ENCODE measurements around the gene IFI27L2. TPM values are rescaled to one million over a fixed set of nuclear protein-coding genes. Genes with fewer than 3 reads are reported as not detected.

Gene IFI27L2
- total and polyA plus RNA-seq, 2 experiments from 2014 or later: 23.4 to 38.5 TPM

GRCh38 chr14:94087891-94088290, 41.5 kb downstream of the IFI27L2 start (continued):
- TF ChIP-seq ZNF462 (CRISPR knock-in tag; IDR thresholded peaks at IDR 0.05): no peak

GRCh38 chr14:94081386-94081820, 48.0 kb downstream of the IFI27L2 start:
- peaks cover 2% of the 10 kb centered on the region for H3K27me3 Mint-ChIP-seq (ENCODE audit: insufficient read depth, low read depth, poor library complexity)
- peak overlapping the region; percentile 92; the same call in 1 of the 2 replicates for H3K27ac Mint-ChIP-seq
- Histone ChIP-seq H3K27me3 (ENCODE audit: insufficient read depth) (no peaks in the 10 kb centered on the region), H3K4me1 (ENCODE audit: insufficient read depth) (peaks cover 16% of the 10 kb centered on the region), H2AFZ (peak overlapping the region; percentile 87), H3K36me3 (ENCODE audit: insufficient read depth) (peaks cover 5% of the 10 kb centered on the region; the same call in 1 of the 2 replicates), H3K27ac (ENCODE audit: low read depth) (no peak overlapping the region), H4K20me1 (replicated peaks; ENCODE audit: insufficient read depth) (peaks cover 31% of the 10 kb centered on the region), H3K79me2 (replicated peaks; ENCODE audit: insufficient read depth) (peaks cover 53% of the 10 kb centered on the region), H3F3A (replicated peaks; ENCODE audit: low read depth) (no peaks in the 10 kb centered on the region), H3K4me3 (peak overlapping the region; percentile 99), H3K9me2 (ENCODE audit: insufficient read depth) (no peaks in the 10 kb centered on the region), H3K4me2 (peak overlapping the region; percentile 87)
- H3K36me3 Mint-ChIP-seq (ENCODE audit: low read depth): peaks cover 30% of the 10 kb centered on the region
- H3K4me1 Mint-ChIP-seq: peaks cover 24% of the 10 kb centered on the region
- ATAC-seq (peak; percentile 47), DNase-seq (ENCODE audit: low spot score) (no peak)
- no peaks in the 10 kb centered on the region; the same call in 2 of the 3 replicates for H3K9me3 Mint-ChIP-seq
- peak overlapping the region; percentile 98 for H3K4me3 Mint-ChIP-seq
- no peak for TF ChIP-seq STAT1 (IDR thresholded peaks at IDR 0.05; ENCODE audit: unreplicated experiment)
- TF ChIP-seq NANOG (IDR thresholded peaks at IDR 0.05; ENCODE audit: borderline replicate concordance): no peak
- no peak for TF ChIP-seq REST (IDR thresholded peaks at IDR 0.05; ENCODE audit: unreplicated experiment)
- TF ChIP-seq ZNF462 (CRISPR knock-in tag; IDR thresholded peaks at IDR 0.05): no peak
- TF ChIP-seq CREB1 (CRISPR knock-in tag; IDR thresholded peaks at IDR 0.05; ENCODE audit: low read depth): no peak
